Mammary epithelial cell (primary cell): ENCODE measurements around the gene TEX51.

Experiments used
- EZH2 ChIP-seq: IDR thresholded peaks from 2 replicates; pipeline ENCODE4 v1.6.1; 2012; ENCODE audit warnings: low read length, inconsistent platforms, borderline replicate concordance
- TF ChIP-seq, protein P1 (sequence below), 2 donors: IDR thresholded peaks in 1 of 2; conservative IDR thresholded peaks in 1 of 2; 2 replicates each; pipeline ENCODE4 v1.5.1; 2011 to 2012; ENCODE audit warnings: inconsistent platforms in 2 of 2, low read length in 2 of 2, mild to moderate bottlenecking in 2 of 2, control low read depth in 1 of 2, low read depth in 1 of 2; ENCODE audit not compliant: insufficient read depth in 1 of 2; ENCODE audit errors: extremely low read depth in 1 of 2

DNA sequence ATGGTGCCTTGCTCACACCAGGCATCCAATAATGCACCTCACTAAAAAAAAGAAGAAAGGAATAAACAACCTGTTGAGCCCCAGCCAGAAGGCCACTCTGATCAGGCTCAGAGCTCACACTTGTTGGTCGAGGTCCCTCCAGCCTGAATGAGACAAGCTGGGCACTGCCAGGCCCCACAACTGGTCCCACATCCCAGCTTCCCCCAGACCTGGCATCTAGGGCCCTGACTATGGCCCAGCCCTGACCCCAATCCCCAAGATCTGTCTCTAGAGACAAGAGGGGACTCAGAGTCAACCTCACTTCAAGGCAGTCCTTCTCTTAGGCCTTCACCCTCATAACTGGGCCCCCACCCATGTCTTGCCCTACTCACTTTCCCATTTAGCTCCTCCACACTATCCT lies 22.4 kb downstream of the TEX51 start:
- TF ChIP-seq, protein P1, sequence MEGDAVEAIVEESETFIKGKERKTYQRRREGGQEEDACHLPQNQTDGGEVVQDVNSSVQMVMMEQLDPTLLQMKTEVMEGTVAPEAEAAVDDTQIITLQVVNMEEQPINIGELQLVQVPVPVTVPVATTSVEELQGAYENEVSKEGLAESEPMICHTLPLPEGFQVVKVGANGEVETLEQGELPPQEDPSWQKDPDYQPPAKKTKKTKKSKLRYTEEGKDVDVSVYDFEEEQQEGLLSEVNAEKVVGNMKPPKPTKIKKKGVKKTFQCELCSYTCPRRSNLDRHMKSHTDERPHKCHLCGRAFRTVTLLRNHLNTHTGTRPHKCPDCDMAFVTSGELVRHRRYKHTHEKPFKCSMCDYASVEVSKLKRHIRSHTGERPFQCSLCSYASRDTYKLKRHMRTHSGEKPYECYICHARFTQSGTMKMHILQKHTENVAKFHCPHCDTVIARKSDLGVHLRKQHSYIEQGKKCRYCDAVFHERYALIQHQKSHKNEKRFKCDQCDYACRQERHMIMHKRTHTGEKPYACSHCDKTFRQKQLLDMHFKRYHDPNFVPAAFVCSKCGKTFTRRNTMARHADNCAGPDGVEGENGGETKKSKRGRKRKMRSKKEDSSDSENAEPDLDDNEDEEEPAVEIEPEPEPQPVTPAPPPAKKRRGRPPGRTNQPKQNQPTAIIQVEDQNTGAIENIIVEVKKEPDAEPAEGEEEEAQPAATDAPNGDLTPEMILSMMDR (conservative IDR thresholded peaks at IDR 0.05 in 1 of 2, IDR thresholded peaks at IDR 0.05 in 1 of 2; ENCODE audit: extremely low read depth in 1 of 2, insufficient read depth in 1 of 2, low read depth in 1 of 2, low read length in 2 of 2) = no peak
- TF ChIP-seq EZH2 = no peak
